Mucosa of descending colon (tissue), 3 donors: ENCODE measurements around the gene FASLG. TPM values are rescaled to one million over a fixed set of nuclear protein-coding genes. Genes with fewer than 3 reads are reported as not detected.

Experiments used
- ATAC-seq: fragments of 200-7000 bp; cut with Tn5 transposase; one replicate; pipeline ENCODE4 v1.9.1; 2020; ENCODE audit warnings: mild to moderate bottlenecking, moderate library complexity
- DNase-seq, 3 donors: peaks; one replicate each; pipeline ENCODE4 v3.0.0-alpha.2; 2020
- H3K36me3 ChIP-seq: fragments of 200-600 bp; one replicate; pipeline ENCODE4 v1.8.0; 2021; ENCODE audit warnings: low read depth, mild to moderate bottlenecking
- H3K4me1 ChIP-seq: fragments of 200-600 bp; one replicate; pipeline ENCODE4 v1.8.0; 2021; ENCODE audit warnings: low read depth, mild to moderate bottlenecking
- H3K4me3 ChIP-seq: fragments of 200-600 bp; one replicate; pipeline ENCODE4 v1.8.0; 2021; ENCODE audit warnings: mild to moderate bottlenecking
- H3K9me3 ChIP-seq: fragments of 200-600 bp; one replicate; pipeline ENCODE4 v1.8.0; 2021; ENCODE audit warnings: mild to moderate bottlenecking
- CTCF ChIP-seq: fragments of 200-600 bp; IDR thresholded peaks from one replicate; pipeline ENCODE4 v1.8.0; 2022; ENCODE audit warnings: antibody characterized with exemption, mild to moderate bottlenecking
- intact Hi-C, 2 donors: fragments of 100-400 bp; cut with DNase I in 1 of 2; cut with micrococcal nuclease in 1 of 2; formaldehyde crosslinking; loops; one replicate each; pipeline versions ENCODE4 v1.11.0 to v1.11.1; 2022; cut with DNase I, micrococcal nuclease
- total RNA-seq, 3 donors: library from RNA; stranded (reverse); fragmentation: NEBNext Ultra II Directional in 2 of 3; extraction: Animal tissue kit (Norgen Biotek cat#: 25700) in 2 of 3; gene quantifications; one replicate each; pipeline versions ENCODE4 v1.2.1 to v1.2.4, GENCODE V29; 2021 to 2023
- donor health status: DM: no; HTN: no; CAD: no; lungs with moderate emphysema.
- donor health status: DM: no; HTN: no; CAD: no.
- donor health status: DM: no; HTN: yes; CAD: no.

Gene FASLG
- total RNA-seq, 3 donors from 2014 or later, result 0.60 to 1.1 (median 0.90) TPM

GRCh38 chr1:172637522-172637921 lies 21.4 kb upstream of the FASLG start:
- ATAC-seq, result no peak
- intact Hi-C loops, result no loop called here
- H3K4me3 ChIP-seq, result no peak overlapping the region
- no peaks in the 10 kb centered on the region for H3K36me3 ChIP-seq
- H3K4me1 ChIP-seq, result no peaks in the 10 kb centered on the region
- no peak for TF ChIP-seq CTCF
- no peak for DNase-seq
- H3K9me3 ChIP-seq, result no peaks in the 10 kb centered on the region

- intact Hi-C loops, result no loop called here
- TF ChIP-seq CTCF, result no peak
- ATAC-seq, result no peak
- Histone ChIP-seq H3K9me3 (no peaks in the 10 kb centered on the region), H3K36me3 (no peaks in the 10 kb centered on the region), H3K4me3 (no peak overlapping the region), H3K4me1 (no peaks in the 10 kb centered on the region)
- no peak for DNase-seq
Measured at GRCh38 chr1:172638249-172638648, 20.7 kb upstream of the FASLG start.

GRCh38 chr1:172638885-172639831 lies 19.7 kb upstream of the FASLG start:
- ATAC-seq (peak; percentile 72), DNase-seq (no peak)
- TF ChIP-seq CTCF, result no peak
- Histone ChIP-seq H3K4me3 (no peak overlapping the region), H3K4me1 (no peaks in the 10 kb centered on the region), H3K9me3 (no peaks in the 10 kb centered on the region), H3K36me3 (no peaks in the 10 kb centered on the region)
- intact Hi-C loops, result no loop called here

GRCh38 chr1:172640111-172640510 lies 18.8 kb upstream of the FASLG start:
- Histone ChIP-seq H3K36me3 (no peaks in the 10 kb centered on the region), H3K4me3 (no peak overlapping the region), H3K9me3 (no peaks in the 10 kb centered on the region), H3K4me1 (no peaks in the 10 kb centered on the region)
- TF ChIP-seq CTCF, result no peak
- ATAC-seq (no peak), DNase-seq (no peak)
- intact Hi-C loops, result no loop called here

- Histone ChIP-seq H3K4me3 (no peak overlapping the region), H3K9me3 (no peaks in the 10 kb centered on the region), H3K36me3 (no peaks in the 10 kb centered on the region), H3K4me1 (no peaks in the 10 kb centered on the region)
- ATAC-seq, result no peak
- intact Hi-C loops, result no loop called here
- no peak for TF ChIP-seq CTCF
- no peak for DNase-seq
Measured at GRCh38 chr1:172641492-172641891, 17.4 kb upstream of the FASLG start.
